ENCODE results near the gene TSPAN17. TPM values are rescaled to one million over a fixed set of nuclear protein-coding genes. Genes with fewer than 3 reads are reported as not detected.

The TSPAN17 gene
- total and polyA plus RNA-seq, 2 experiments from 2014 or later, result 11.7 to 52.1 TPM

DNA sequence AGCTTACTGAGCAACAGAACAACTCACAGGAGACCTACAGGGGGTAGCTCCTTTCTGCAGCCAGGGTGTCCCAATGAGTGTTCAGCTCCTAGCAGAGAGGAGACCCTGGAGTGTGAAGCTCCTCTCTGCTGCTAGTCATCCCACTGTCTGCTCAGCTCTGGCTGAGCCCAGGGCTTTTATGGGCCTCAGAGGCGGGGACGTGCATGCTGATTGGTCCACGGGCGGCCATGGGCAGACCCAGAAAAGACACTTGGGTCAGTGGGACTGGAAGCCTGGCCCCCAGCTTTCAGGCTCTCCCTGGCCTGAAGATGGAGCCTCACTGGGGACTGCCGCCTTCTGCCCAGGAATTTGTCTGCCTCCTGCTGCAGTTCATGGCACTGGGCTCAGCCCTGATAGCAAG, 40.6 kb downstream of the TSPAN17 start:
- Histone ChIP-seq H3K79me2 (replicated peaks; ENCODE audit: insufficient read depth) (no peaks in the 10 kb centered on the region), H3K9me2 (ENCODE audit: insufficient read depth) (no peaks in the 10 kb centered on the region), H3K27ac (ENCODE audit: low read depth) (no peak overlapping the region), H3K4me1 (ENCODE audit: insufficient read depth) (peaks cover 4% of the 10 kb centered on the region), H3K4me3 (no peak overlapping the region), H3K36me3 (ENCODE audit: insufficient read depth) (no peaks in the 10 kb centered on the region), H4K20me1 (replicated peaks; ENCODE audit: insufficient read depth) (no peaks in the 10 kb centered on the region), H3K27me3 (ENCODE audit: insufficient read depth) (no peaks in the 10 kb centered on the region), H3K4me2 (no peak overlapping the region), H3F3A (replicated peaks; ENCODE audit: low read depth) (no peaks in the 10 kb centered on the region), H2AFZ (no peak overlapping the region)
- Mint-ChIP-seq H3K9me3 (peaks cover 23% of the 10 kb centered on the region), H3K4me3 (no peak overlapping the region), H3K27me3 (ENCODE audit: insufficient read depth, low read depth, poor library complexity) (peaks cover 7% of the 10 kb centered on the region), H3K4me1 (peaks cover 16% of the 10 kb centered on the region), H3K27ac (no peak overlapping the region), H3K36me3 (ENCODE audit: low read depth) (peaks cover 7% of the 10 kb centered on the region; the same call in 1 of the 3 replicates)
- TF ChIP-seq EZH2 (IDR thresholded peaks at IDR 0.05; ENCODE audit: low read depth, unreplicated experiment) (no peak), POLR2AphosphoS5 (IDR thresholded peaks at IDR 0.05; ENCODE audit: low read depth) (no peak), STAT1 (IDR thresholded peaks at IDR 0.05; ENCODE audit: unreplicated experiment) (no peak), ZNF114 (CRISPR knock-in tag; IDR thresholded peaks at IDR 0.05) (no peak), ZNF331 (CRISPR knock-in tag; IDR thresholded peaks at IDR 0.05; ENCODE audit: low read depth) (no peak), NANOG (IDR thresholded peaks at IDR 0.05; ENCODE audit: borderline replicate concordance) (no peak), EZH2phosphoT487 (IDR thresholded peaks at IDR 0.05; ENCODE audit: unreplicated experiment) (no peak), CREB1 (CRISPR knock-in tag; IDR thresholded peaks at IDR 0.05; ENCODE audit: low read depth) (no peak), REST (IDR thresholded peaks at IDR 0.05; ENCODE audit: unreplicated experiment) (no peak), CTCF (conservative IDR thresholded peaks at IDR 0.05; ENCODE audit: low read depth in 2 of 2) (no peak), JUNB (IDR thresholded peaks at IDR 0.05; ENCODE audit: unreplicated experiment) (no peak)
- TF ChIP-seq, protein P1, sequence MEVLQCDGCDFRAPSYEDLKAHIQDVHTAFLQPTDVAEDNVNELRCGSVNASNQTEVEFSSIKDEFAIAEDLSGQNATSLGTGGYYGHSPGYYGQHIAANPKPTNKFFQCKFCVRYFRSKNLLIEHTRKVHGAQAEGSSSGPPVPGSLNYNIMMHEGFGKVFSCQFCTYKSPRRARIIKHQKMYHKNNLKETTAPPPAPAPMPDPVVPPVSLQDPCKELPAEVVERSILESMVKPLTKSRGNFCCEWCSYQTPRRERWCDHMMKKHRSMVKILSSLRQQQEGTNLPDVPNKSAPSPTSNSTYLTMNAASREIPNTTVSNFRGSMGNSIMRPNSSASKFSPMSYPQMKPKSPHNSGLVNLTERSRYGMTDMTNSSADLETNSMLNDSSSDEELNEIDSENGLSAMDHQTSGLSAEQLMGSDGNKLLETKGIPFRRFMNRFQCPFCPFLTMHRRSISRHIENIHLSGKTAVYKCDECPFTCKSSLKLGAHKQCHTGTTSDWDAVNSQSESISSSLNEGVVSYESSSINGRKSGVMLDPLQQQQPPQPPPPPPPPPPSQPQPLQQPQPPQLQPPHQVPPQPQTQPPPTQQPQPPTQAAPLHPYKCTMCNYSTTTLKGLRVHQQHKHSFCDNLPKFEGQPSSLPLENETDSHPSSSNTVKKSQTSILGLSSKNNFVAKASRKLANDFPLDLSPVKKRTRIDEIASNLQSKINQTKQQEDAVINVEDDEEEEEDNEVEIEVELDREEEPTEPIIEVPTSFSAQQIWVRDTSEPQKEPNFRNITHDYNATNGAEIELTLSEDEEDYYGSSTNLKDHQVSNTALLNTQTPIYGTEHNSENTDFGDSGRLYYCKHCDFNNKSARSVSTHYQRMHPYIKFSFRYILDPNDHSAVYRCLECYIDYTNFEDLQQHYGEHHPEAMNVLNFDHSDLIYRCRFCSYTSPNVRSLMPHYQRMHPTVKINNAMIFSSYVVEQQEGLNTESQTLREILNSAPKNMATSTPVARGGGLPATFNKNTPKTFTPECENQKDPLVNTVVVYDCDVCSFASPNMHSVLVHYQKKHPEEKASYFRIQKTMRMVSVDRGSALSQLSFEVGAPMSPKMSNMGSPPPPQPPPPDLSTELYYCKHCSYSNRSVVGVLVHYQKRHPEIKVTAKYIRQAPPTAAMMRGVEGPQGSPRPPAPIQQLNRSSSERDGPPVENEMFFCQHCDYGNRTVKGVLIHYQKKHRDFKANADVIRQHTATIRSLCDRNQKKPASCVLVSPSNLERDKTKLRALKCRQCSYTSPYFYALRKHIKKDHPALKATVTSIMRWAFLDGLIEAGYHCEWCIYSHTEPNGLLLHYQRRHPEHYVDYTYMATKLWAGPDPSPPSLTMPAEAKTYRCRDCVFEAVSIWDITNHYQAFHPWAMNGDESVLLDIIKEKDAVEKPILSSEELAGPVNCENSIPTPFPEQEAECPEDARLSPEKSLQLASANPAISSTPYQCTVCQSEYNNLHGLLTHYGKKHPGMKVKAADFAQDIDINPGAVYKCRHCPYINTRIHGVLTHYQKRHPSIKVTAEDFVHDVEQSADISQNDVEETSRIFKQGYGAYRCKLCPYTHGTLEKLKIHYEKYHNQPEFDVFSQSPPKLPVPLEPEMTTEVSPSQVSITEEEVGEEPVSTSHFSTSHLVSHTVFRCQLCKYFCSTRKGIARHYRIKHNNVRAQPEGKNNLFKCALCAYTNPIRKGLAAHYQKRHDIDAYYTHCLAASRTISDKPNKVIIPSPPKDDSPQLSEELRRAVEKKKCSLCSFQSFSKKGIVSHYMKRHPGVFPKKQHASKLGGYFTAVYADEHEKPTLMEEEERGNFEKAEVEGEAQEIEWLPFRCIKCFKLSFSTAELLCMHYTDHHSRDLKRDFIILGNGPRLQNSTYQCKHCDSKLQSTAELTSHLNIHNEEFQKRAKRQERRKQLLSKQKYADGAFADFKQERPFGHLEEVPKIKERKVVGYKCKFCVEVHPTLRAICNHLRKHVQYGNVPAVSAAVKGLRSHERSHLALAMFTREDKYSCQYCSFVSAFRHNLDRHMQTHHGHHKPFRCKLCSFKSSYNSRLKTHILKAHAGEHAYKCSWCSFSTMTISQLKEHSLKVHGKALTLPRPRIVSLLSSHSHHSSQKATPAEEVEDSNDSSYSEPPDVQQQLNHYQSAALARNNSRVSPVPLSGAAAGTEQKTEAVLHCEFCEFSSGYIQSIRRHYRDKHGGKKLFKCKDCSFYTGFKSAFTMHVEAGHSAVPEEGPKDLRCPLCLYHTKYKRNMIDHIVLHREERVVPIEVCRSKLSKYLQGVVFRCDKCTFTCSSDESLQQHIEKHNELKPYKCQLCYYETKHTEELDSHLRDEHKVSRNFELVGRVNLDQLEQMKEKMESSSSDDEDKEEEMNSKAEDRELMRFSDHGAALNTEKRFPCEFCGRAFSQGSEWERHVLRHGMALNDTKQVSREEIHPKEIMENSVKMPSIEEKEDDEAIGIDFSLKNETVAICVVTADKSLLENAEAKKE (CRISPR knock-in tag; IDR thresholded peaks at IDR 0.05), result no peak
- TF ChIP-seq, protein P2, sequence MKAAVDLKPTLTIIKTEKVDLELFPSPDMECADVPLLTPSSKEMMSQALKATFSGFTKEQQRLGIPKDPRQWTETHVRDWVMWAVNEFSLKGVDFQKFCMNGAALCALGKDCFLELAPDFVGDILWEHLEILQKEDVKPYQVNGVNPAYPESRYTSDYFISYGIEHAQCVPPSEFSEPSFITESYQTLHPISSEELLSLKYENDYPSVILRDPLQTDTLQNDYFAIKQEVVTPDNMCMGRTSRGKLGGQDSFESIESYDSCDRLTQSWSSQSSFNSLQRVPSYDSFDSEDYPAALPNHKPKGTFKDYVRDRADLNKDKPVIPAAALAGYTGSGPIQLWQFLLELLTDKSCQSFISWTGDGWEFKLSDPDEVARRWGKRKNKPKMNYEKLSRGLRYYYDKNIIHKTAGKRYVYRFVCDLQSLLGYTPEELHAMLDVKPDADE (IDR thresholded peaks at IDR 0.05), result no peak
- DNase-seq (ENCODE audit: low spot score), result no peak
- ATAC-seq, result peak; percentile 62
